K562 (cell line): ENCODE data around the gene EVI5. TPM values are rescaled to one million over a fixed set of nuclear protein-coding genes. Genes with fewer than 3 reads are reported as not detected.
A peak's percentile ranks its signal among the peaks of the same experiment; 100 is the strongest.

Experiments used
- CBFA2T2 ChIP-seq: fragments of 450-650 bp; conservative IDR thresholded peaks from 2 replicates; pipeline ENCODE4 v1.6.1; 2017; ENCODE audit warnings: mild to moderate bottlenecking
- CCNT2 ChIP-seq: IDR thresholded peaks from 2 replicates; pipeline ENCODE4 v1.6.1; 2011; ENCODE audit warnings: borderline replicate concordance, low read depth, mild to moderate bottlenecking, moderate library complexity, mixed read lengths, low read length; ENCODE audit not compliant: insufficient read length; ENCODE audit errors: extremely low read depth
- CHD1 ChIP-seq: fragments of 200-600 bp; sonication (generic); IDR thresholded peaks from one replicate; pipeline ENCODE4 v1.6.1; 2012; ENCODE audit warnings: mild to moderate bottlenecking, moderate library complexity, low read length, inconsistent platforms
- HDAC2 ChIP-seq: fragments of 450-650 bp; IDR thresholded peaks from 2 replicates; pipeline ENCODE4 v1.6.1; 2016; ENCODE audit warnings: mild to moderate bottlenecking
- HDGF ChIP-seq: fragments of 450-650 bp; IDR thresholded peaks from 2 replicates; pipeline ENCODE4 v1.6.1; 2016
- KLF1 ChIP-seq: fragments of 450-650 bp; IDR thresholded peaks from 2 replicates; pipeline ENCODE4 v1.6.1; 2016; ENCODE audit warnings: missing genetic modification characterization, missing compliant biosample characterization
- SLC30A9 ChIP-seq: fragments of 250-450 bp; sonication (Bioruptor Pico); IDR thresholded peaks from 2 replicates; pipeline ENCODE4 v1.8.0; 2022; ENCODE audit warnings: mild to moderate bottlenecking, moderate library complexity
- SP2 ChIP-seq: IDR thresholded peaks from 2 replicates; pipeline ENCODE4 v1.6.1; 2011; ENCODE audit warnings: mild to moderate bottlenecking, low read depth, low read length, moderate library complexity; ENCODE audit not compliant: poor library complexity, severe bottlenecking; ENCODE audit errors: extremely low read depth
- SRSF3 ChIP-seq: fragments of 200-400 bp; formaldehyde crosslinking; IDR thresholded peaks from 2 replicates; pipeline ENCODE4 v1.6.1; 2016; ENCODE audit warnings: mild to moderate bottlenecking, low read length, moderate library complexity; ENCODE audit not compliant: insufficient read depth
- TARDBP ChIP-seq: fragments of 450-650 bp; IDR thresholded peaks from 2 replicates; pipeline ENCODE4 v1.6.1; 2016
- WHSC1 ChIP-seq: IDR thresholded peaks from one replicate; pipeline ENCODE4 v1.6.1; 2012; ENCODE audit warnings: low read length, control low read depth, inconsistent platforms
- ZNF146 ChIP-seq: IDR thresholded peaks from one replicate; pipeline ENCODE4 v1.6.1; 2018; ENCODE audit warnings: missing compliant biosample characterization; ENCODE audit not compliant: unreplicated experiment
- ZNF24 ChIP-seq: fragments of 450-650 bp; IDR thresholded peaks from 2 replicates; pipeline ENCODE4 v1.6.1; 2016
- ZNF347 ChIP-seq: fragments of 450-650 bp; formaldehyde crosslinking; IDR thresholded peaks from 2 replicates; pipeline ENCODE4 v1.4.0; 2020; ENCODE audit warnings: low read depth, mild to moderate bottlenecking, moderate library complexity
- ZNF780A ChIP-seq: fragments of 250-450 bp; sonication (Bioruptor Pico); IDR thresholded peaks from 2 replicates; pipeline ENCODE4 v1.5.0; 2021; ENCODE audit warnings: mild to moderate bottlenecking
- polyA plus RNA-seq, 8 experiments: library from polyadenylated mRNA; depleted of rRNA in 4 of 8; stranded (reverse) in 5 of 8; unstranded in 3 of 8; fragments of >200 nt; fragmentation: Nextera tagmentation in 2 of 8; fragmentation: Illumina TruSeq in 1 of 8; extraction: Ambion mirVana in 2 of 8; extraction: Trizol in 1 of 8; gene quantifications; 2 replicates each; pipeline versions ENCODE4 v1.2.1 to v1.2.3, GENCODE V29; 2011 to 2014; ENCODE audit warnings: inconsistent platforms in 1 of 8, missing spikeins in 1 of 8
- total RNA-seq, 7 experiments: library from RNA; depleted of rRNA in 6 of 7; stranded (reverse); fragments of >200 nt in 6 of 7; fragmentation: Illumina TruSeq in 2 of 7; extraction: Trizol in 2 of 7; gene quantifications; 2 replicates each; pipeline versions ENCODE4 v1.2.1 to v1.2.3, GENCODE V29; 2011 to 2021; ENCODE audit warnings: low replicate concordance in 1 of 7
- TF ChIP-seq, protein P1 (sequence below), 2 experiments: fragments of 450-650 bp in 1 of 2; IDR thresholded peaks; 2 replicates each; pipeline ENCODE4 v1.6.1; 2011 to 2017; ENCODE audit warnings: low read depth in 2 of 2, antibody characterized with exemption in 1 of 2, borderline replicate concordance in 1 of 2, low read length in 1 of 2, mild to moderate bottlenecking in 1 of 2, mixed read lengths in 1 of 2; ENCODE audit not compliant: control insufficient read depth in 1 of 2
- TF ChIP-seq, protein P2 (sequence below): fragments of 450-650 bp; IDR thresholded peaks from 2 replicates; pipeline ENCODE4 v1.6.1; 2016
- TF ChIP-seq, protein P3 (sequence below): sonication (generic); formaldehyde crosslinking; IDR thresholded peaks from 2 replicates; pipeline ENCODE4 v1.8.1; 2023; ENCODE audit warnings: missing genetic modification reagents, mild to moderate bottlenecking, borderline replicate concordance

EVI5 gene
- total and polyA plus RNA-seq, 9 of the 15 experiments (the other 6 are each of a cell fraction or from before 2014, with no cell fraction given), result 1.7 to 50.1 (median 13.7) TPM

DNA sequence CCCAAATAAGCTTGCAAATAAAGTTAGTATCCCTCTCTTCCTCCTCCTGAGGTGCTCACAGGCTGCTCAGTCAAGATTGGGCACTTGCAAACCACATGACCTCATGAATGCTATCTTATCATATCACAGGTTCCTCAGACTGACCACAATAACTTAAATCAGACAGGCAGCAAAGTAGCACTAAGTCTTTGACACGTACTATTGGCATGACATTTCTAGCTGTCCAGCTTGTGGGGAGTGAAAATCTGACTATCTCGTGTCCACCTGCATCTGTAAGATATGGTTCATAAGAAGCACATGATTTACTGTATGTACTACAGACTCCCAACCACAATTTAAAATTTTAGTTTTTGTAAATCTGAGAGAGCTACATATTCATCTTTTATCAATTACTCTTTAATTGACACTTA is 240.1 kb downstream of the EVI5 start (continued):
- TF ChIP-seq, protein P1, sequence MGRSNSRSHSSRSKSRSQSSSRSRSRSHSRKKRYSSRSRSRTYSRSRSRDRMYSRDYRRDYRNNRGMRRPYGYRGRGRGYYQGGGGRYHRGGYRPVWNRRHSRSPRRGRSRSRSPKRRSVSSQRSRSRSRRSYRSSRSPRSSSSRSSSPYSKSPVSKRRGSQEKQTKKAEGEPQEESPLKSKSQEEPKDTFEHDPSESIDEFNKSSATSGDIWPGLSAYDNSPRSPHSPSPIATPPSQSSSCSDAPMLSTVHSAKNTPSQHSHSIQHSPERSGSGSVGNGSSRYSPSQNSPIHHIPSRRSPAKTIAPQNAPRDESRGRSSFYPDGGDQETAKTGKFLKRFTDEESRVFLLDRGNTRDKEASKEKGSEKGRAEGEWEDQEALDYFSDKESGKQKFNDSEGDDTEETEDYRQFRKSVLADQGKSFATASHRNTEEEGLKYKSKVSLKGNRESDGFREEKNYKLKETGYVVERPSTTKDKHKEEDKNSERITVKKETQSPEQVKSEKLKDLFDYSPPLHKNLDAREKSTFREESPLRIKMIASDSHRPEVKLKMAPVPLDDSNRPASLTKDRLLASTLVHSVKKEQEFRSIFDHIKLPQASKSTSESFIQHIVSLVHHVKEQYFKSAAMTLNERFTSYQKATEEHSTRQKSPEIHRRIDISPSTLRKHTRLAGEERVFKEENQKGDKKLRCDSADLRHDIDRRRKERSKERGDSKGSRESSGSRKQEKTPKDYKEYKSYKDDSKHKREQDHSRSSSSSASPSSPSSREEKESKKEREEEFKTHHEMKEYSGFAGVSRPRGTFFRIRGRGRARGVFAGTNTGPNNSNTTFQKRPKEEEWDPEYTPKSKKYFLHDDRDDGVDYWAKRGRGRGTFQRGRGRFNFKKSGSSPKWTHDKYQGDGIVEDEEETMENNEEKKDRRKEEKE (IDR thresholded peaks at IDR 0.05; ENCODE audit: borderline replicate concordance in 1 of 2, control insufficient read depth in 1 of 2, low read depth in 2 of 2, low read length in 1 of 2), result 0 out of 4 replicates have a peak, but pooled peaks of 1 of the 2 experiments have one; percentile 28
- TF ChIP-seq CBFA2T2 (peak; percentile 99), ZNF347 (CRISPR knock-in tag) (no peak), SRSF3 (no peak), KLF1 (no peak), ZNF146 (CRISPR knock-in tag) (no peak), HDGF (no peak), CCNT2 (peak; percentile 100), TARDBP (peak; percentile 98), ZNF24 (no peak; the same call in 1 of the 2 replicates), CHD1 (no peak), HDAC2 (peak; percentile 100), SP2 (no peak), WHSC1 (no peak), SLC30A9 (CRISPR knock-in tag) (no peak), ZNF780A (CRISPR knock-in tag) (no peak)
- TF ChIP-seq, protein P2, sequence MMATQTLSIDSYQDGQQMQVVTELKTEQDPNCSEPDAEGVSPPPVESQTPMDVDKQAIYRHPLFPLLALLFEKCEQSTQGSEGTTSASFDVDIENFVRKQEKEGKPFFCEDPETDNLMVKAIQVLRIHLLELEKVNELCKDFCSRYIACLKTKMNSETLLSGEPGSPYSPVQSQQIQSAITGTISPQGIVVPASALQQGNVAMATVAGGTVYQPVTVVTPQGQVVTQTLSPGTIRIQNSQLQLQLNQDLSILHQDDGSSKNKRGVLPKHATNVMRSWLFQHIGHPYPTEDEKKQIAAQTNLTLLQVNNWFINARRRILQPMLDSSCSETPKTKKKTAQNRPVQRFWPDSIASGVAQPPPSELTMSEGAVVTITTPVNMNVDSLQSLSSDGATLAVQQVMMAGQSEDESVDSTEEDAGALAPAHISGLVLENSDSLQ, result peak; percentile 93
- TF ChIP-seq, protein P3, sequence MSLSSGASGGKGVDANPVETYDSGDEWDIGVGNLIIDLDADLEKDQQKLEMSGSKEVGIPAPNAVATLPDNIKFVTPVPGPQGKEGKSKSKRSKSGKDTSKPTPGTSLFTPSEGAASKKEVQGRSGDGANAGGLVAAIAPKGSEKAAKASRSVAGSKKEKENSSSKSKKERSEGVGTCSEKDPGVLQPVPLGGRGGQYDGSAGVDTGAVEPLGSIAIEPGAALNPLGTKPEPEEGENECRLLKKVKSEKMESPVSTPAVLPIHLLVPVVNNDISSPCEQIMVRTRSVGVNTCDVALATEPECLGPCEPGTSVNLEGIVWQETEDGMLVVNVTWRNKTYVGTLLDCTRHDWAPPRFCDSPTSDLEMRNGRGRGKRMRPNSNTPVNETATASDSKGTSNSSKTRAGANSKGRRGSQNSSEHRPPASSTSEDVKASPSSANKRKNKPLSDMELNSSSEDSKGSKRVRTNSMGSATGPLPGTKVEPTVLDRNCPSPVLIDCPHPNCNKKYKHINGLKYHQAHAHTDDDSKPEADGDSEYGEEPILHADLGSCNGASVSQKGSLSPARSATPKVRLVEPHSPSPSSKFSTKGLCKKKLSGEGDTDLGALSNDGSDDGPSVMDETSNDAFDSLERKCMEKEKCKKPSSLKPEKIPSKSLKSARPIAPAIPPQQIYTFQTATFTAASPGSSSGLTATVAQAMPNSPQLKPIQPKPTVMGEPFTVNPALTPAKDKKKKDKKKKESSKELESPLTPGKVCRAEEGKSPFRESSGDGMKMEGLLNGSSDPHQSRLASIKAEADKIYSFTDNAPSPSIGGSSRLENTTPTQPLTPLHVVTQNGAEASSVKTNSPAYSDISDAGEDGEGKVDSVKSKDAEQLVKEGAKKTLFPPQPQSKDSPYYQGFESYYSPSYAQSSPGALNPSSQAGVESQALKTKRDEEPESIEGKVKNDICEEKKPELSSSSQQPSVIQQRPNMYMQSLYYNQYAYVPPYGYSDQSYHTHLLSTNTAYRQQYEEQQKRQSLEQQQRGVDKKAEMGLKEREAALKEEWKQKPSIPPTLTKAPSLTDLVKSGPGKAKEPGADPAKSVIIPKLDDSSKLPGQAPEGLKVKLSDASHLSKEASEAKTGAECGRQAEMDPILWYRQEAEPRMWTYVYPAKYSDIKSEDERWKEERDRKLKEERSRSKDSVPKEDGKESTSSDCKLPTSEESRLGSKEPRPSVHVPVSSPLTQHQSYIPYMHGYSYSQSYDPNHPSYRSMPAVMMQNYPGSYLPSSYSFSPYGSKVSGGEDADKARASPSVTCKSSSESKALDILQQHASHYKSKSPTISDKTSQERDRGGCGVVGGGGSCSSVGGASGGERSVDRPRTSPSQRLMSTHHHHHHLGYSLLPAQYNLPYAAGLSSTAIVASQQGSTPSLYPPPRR (CRISPR knock-in tag), result peak; percentile 98
